GM20000 (cell line): Measurements from ENCODE around the gene VAT1L.
A peak's percentile ranks its signal among the peaks of the same experiment; 100 is the strongest.

Experiments
- DNase-seq: peaks from one replicate; pipeline ENCODE4 v3.0.0; 2012; ENCODE audit warnings: low spot score
- CTCF ChIP-seq: IDR thresholded peaks from 2 replicates; pipeline ENCODE4 v1.5.1; 2012; ENCODE audit warnings: mild to moderate bottlenecking, control low read depth; ENCODE audit errors: extremely low read depth, missing control alignments

The VAT1L gene

DNA sequence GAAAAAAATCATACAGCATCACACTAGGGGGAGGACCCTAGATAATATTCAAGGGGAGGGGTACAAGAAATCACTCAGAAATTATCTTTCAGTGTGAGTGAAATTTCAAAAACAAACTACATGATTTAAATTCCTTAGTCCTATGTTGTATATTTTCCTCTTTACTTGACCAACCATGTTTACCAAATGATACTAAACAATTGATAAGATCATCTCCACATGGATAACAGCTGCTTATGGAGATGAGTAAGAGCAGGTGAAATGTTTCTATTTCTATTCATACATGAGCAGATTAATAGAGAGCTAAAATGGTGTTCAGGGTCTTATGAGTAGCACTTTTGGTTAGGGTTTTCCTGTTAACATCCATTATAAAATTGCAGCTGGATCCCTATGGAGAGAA lies 7.3 kb upstream of the VAT1L start:
- no peak for DNase-seq
- no peak for TF ChIP-seq CTCF

DNA sequence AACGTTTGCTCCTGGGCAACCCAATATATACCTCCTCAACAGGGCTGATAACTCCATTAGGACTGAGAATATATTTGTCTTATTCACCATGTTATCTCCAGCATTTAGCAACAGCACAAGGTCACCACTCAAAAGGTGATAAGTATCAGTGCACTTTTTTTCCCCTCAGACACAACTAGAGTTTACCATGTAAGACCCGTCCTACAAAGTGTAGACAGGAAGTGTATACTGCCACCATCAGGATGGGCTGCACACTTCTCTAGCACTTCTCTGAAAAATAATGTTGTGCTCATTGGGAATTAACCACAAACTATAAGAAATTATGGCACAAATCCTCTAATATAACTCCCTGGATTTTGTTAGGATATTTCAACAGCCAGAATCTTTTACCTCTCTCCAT lies 5.7 kb upstream of the VAT1L start:
- peak; percentile 10 for TF ChIP-seq CTCF
- no peak for DNase-seq

- DNase-seq = no peak
- no peak for TF ChIP-seq CTCF
Measured at GRCh38 chr16:77784441-77785372, 3.7 kb upstream of the VAT1L start.

DNA sequence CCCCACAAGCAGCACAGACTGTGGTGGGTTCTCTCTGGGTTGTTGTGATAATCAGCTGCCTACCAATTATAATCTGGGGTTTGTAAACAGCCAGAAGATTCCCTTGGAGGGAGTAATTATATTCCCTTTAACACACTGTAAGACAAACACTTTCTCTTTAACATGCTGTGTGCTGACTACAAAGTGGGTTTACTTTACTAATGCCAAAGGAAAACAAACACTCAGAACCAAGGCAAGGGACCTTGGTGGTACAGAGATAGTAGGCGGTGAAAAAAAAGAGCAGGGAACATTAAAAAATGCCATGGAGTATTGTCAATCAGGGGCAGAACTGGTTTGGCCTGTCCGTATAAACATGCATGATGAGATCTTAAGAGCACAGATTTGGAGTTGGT lies 3.0 kb upstream of the VAT1L start:
- DNase-seq = no peak
- TF ChIP-seq CTCF = no peak

- no peak for TF ChIP-seq CTCF
- DNase-seq = no peak
Measured at GRCh38 chr16:77786186-77786847, 2.0 kb upstream of the VAT1L start.

- no peak for TF ChIP-seq CTCF
- DNase-seq = no peak
Measured at GRCh38 chr16:77787452-77787851, 912 bp upstream of the VAT1L start.
